ENCODE data around the gene ISL1.

The ISL1 gene

DNA sequence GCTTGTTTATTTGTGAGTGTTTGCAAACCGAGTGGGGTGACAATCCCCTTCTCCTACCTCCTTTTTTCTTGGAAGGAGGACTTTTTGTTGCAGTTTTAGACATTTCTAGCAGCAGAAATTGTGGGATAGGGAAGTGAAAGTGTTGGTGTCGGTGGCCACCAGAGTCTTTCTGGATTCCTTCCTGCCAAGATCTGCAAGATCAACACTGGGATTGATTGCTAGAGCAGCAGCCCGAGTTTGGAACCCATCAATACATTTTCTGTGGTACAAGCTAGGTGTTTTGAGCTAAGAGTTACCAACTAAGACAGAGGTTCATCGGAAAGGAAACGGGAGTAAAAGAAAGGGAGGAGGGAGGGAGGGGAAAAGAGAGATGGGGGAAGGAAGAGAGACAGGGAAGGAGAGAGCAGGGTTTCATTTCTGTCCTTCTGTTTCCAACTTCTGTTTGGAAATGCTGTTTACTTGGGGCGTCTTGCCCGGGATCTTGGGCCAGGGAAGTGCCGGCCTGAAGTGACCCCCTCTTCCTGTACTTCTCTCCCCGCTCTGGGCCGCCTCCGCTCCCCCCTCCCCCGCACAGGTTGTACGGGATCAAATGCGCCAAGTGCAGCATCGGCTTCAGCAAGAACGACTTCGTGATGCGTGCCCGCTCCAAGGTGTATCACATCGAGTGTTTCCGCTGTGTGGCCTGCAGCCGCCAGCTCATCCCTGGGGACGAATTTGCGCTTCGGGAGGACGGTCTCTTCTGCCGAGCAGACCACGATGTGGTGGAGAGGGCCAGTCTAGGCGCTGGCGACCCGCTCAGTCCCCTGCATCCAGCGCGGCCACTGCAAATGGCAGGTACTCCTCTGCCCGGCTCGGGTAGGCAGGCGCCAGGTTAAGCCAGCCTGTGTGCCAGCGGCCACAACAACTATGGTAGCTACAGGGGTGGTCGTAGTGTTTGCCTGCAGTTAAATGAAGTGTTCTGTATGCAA is 4.0 kb downstream of the ISL1 start:
- no peak for DNase-seq (ENCODE audit: low read depth)

DNA sequence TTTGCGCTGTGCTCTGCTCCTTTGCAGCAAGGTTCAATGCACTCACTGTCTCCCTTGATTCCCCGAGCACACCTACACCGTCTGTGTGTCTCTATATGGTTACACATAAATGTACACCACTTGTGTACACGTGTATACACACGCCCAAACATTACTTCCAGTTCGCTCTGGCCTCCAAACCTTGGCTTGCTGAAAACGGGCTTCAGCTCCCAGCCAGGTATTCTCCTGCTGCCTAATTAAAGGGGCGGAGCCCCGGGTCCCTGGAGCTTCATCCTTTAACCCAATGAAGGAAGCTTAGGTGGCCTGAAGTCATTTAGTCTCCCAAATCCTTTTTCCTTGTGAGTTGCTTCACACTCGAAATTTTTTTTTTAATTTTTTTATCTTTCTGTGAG is 4.6 kb downstream of the ISL1 start:
- DNase-seq (ENCODE audit: low read depth): no peak

DNA sequence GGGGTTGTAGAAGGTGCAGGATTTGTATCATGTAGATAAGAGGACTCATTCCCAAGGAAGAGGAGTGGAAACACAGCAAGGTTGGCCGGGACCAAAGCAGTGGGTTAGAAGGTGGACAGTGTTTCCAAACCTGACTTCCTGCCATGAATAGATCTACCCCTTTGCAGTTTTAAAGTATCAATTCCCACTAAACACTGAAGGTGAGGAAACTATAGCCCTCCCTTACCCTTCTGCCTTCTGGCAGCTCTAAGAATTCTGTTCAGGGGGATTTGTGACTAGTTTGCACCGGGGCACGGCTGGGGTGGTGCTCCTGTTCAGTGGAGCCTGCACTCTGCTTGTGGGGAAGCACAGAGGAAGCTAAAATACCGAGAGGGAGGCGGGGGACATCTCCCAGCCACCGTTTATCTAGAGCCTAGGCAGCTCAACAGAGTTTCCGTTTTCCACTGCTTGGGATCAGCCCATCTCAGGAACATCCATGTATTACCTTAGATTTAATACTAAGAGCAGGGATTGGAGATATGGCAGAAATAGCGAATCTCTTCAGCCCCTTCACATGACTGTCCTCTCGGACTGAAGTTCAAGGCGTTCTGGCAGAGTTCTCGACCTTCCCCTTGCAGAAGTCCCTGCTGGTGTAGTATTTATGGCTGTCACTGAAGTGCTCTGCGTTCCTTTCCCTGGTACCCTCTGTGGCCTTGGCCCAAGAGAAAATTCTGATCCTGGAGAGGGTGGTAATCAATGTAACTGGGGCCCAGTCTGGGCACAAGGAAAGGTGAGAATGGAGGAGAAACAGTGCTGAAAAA is 5.4 kb downstream of the ISL1 start:
- DNase-seq (ENCODE audit: low read depth): no peak

DNA sequence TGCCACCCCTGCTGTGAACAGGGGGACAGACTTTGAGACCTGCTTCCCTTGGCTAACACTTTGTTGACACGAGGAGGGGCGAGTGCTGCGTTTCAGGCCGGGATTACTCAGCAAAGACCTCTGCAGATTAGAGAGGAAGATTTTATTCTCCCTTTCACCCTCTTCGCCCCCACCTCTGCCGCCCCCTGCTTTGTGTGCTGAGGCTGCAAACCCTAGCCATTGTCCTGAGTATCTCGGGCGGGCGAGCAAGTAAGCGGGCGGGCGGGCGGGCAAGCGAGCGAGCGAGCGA is 6.0 kb downstream of the ISL1 start:
- no peak for DNase-seq (ENCODE audit: low read depth)

DNA sequence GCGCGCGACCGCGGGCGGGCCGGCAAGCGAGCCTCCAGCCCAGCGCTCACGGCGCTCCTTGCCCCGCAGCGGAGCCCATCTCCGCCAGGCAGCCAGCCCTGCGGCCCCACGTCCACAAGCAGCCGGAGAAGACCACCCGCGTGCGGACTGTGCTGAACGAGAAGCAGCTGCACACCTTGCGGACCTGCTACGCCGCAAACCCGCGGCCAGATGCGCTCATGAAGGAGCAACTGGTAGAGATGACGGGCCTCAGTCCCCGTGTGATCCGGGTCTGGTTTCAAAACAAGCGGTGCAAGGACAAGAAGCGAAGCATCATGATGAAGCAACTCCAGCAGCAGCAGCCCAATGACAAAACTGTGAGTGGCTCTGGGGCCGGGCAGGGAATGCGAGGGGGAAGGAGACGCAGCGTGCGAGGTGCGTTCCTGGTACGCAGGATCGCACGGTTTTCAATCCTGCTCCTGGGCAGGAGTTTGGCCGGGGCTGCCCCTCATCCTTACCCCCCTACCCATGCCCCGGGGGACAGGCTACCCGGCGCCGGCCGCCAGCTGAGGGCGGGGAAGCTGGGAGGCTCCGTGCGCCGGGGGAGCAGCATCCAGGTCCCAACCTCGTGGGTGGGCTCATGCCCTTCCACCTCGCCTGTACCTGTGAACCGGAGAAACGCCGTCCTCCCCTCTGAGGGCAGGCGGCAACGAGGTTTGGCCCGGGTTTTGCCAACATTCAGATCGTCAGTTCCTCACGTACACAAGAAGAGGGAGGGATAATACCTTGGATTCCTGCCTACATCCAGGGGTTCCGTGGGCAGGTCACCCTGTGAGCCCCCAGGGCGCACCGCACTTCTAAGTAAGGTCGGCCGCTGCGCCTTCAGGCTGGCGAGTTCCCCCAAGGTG is 6.6 kb downstream of the ISL1 start:
- no peak for DNase-seq (ENCODE audit: low read depth)

DNA sequence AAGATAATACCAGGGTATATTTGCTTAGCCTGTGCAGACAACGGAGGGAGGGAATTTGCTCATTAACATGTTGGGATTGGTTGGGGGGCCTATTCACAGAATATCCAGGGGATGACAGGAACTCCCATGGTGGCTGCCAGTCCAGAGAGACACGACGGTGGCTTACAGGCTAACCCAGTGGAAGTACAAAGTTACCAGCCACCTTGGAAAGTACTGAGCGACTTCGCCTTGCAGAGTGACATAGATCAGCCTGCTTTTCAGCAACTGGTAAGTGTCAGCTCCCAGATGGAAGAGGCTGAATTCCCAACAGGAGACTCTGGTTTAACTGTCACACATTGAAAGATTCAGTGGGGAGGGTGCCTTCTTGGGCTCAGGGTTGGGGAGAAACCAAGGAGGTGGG is 7.9 kb downstream of the ISL1 start:
- DNase-seq (ENCODE audit: low read depth): no peak

DNA sequence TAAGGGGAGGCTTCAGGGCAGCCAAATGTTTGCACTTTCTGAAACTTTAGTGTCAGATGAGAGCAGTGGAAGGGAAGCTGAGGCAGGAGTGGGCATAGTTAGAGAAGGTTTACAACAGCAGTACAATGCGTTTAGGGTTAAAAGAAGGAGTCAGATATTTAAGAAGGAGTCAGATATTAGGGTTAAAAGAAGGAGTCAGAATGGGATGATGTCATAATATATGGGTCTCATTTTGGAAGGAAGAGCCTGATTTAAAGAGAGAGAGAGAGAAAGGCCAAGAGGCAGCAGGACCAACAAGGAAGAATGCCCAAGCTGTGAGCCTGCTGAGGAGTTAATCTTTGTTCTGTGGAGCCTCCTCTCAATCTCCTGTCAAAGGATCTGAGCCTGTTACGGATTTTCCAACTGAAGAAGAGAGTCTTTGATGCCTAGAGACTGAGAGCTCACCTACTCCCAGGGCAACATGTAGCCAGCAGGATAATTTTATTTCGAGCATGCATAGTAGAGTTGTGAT is 9.5 kb downstream of the ISL1 start:
- no peak for DNase-seq (ENCODE audit: low read depth)

DNA sequence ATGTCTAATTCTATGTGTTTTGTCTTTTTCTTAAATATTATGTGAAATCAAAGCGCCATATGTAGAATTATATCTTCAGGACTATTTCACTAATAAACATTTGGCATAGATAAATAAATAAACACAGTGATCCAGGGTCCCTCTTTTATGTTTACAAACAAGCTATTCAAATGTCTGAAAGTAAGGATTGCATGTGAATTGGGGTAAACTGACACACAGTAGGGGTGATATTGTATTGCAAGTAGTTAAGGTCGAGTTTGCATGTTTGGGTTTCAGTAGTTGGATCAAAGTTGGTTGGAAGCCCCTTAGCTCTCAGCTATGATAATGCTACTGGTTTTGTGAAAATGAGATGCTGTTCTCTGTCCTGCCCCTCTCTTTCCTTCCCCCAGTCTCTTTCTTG is 11.4 kb downstream of the ISL1 start:
- no peak for DNase-seq (ENCODE audit: low read depth)

DNA sequence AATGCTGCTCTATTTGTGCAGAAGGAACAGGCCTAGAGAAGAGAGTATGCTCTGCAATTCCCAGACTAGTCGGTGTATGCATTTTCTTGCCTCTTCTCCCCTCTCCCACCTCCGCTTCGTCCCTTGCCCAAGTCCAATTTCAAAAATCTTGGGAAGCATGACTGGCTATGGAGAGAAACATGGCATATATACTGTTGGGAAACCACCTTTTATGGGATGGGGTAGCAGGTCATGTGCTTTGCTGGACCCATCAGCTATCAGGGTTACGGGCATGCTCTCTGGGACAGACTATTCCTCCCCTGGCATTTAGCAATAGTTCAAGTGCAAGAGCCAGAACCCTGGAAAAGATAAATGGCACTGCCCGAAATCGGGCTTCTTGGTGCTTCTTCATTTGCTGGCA is 12.0 kb downstream of the ISL1 start:
- DNase-seq (ENCODE audit: low read depth): no peak

DNA sequence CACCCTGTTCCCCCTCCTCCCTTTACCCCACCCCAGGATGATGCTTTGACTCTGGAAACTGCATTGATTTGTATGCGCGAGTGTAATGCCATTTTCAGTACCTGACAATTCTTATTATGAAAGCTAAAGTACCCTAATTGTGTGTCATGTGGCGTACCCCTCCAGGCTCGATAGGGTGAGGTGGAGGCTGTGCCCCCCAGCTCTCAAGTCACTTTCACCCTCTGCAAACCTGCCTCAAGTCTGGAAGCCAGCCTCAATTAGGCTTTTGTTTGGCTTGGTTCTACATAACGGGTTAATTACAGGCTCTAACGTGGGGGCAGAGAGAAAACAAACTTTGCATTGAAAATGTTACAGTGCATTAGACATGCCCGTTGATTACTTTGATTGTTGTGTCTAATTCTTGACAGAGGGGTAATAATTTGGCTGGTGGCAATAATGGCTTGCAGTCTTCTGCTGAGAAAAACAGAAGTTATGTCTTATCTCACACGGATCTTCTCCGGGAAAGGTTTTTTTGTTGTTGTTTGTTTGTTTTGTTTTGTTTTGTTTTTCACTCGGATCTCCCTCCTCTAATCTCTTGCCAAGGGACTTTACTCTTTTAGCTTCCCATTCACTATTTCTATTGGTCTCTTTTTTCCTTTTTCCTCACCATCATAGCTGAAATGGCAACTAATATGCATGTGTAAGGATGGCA is 12.6 kb downstream of the ISL1 start:
- no peak for DNase-seq (ENCODE audit: low read depth)

DNA sequence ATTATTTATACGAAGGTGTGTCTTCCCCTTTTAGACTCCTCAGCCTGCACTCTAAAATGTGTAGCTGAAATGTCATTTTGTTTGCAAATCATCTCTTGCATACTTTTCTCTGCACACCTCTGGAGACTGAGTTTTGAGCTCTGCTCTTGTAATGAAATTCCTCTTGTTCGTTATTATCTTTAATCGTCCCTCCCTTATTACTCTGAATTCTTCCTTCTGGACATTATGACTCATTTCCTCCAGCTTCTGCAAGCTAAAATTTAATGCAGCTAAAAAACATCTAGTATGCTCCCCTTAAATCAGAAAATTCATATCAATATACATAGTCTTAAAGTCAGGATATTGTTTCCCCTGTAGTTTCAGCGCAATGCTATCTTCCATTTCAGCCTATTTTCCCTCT is 13.5 kb downstream of the ISL1 start:
- DNase-seq (ENCODE audit: low read depth): no peak

DNA sequence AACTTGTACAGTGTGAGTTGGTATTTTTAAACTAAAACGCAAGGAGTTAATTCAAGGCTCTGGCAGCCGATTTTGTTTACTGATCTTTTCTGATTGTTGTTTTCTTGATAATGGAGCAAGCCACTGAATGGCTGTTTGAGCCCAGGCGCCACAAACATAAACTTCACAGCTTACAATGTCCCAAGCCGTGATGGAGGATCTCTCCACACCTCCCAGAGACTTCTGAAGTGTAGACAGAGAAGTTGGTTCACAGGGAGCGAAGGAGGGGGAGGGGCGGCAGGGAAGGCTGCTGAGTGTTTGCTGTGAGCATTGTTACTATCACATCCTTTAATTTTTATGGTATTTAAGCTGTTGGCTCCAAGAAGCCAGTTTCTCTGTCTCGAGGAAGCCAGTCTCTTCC is 14.7 kb downstream of the ISL1 start:
- no peak for DNase-seq (ENCODE audit: low read depth)

DNA sequence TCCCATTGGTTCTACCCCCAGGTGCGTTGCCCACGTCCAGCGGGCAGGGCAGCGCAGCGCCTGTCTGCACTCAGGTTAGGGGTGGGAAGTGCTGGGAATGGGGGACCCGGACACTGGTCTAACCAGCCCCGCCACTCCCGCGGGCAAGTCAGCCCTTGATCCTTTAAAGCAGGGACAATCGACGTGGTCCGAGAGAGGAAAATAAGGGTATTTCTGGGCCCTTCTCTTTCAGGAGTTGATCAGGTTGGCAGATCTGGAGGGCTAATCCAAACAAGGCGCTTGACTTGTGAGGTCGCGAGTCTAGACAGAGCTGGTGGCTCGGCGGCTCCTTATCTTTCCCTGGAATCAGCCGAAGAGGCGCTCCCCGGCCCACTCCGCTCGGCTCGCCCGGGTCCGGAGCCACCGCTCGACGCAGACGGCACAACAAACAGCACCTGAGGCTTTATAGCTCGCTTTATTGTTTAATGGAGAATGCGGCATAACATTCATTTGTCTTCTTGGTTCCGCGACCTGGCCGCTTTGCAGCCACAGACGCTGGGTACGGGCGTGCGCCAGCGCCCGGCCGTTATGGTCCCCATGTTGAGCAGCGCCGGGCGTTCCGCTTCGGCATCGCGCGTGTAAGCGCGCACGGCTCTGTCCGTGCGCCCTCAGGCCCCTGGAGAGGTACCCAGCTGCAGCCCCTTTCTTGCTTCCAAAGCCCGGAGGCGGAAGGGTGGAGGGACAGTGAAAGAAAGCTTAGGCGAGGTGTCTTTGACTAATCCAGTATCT is 15.8 kb downstream of the ISL1 start:
- no peak for DNase-seq (ENCODE audit: low read depth)

DNA sequence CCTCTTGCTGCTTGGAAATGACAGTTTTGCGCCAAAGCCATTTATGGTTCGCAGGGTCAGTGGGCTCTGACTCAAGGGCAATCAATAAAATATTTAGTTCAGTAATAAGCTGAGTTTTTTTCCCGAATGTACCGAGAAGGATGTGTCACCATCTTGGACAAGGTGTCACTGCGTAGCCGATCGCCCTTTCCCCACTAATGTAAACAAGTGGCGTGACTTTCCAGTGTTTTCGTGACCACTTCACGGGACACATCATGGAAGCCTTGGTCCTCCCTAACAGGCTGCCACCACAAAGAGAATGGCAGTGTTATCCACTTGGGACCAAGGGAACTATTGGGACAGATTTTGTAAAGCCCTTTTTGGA is 16.4 kb downstream of the ISL1 start:
- no peak for DNase-seq (ENCODE audit: low read depth)

DNA sequence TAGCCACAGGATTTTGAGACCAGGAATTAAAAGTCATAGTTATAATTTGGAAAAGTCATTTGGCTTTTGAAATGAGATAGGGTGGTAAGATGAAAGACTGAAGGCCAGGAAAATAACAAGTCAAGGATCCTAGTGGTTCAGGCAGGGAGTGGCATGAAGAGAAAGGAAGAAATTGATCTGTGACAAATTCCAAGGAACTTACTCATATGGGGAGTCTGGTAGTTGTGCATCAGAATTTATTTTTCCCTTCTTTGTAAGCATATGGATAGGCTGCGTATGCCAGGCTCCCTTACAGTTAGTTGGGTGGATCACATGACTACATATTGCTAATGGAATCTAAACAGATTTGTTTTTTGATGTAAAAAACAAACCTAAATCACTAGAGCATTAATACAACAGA is 21.0 kb downstream of the ISL1 start:
- no peak for DNase-seq (ENCODE audit: low read depth)

DNA sequence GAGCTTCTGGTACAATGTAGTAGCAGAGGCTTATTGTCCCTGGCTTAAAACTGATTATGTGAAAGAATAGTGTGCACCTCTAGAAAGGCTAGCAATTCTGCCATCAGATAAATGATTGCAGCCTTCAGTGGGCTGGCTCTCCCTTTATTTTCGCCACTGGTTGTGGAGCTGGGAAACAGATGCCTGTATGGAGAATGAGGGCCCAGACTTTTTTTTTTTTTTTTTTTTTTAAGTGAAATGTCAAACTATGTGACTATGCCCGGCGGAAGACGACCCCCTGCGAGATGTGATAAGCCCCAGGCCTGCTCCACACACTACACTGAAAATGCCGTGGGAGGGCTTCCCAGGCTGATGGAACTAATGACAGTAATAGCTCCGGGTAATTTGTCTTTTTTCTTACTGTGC is 28.7 kb downstream of the ISL1 start:
- DNase-seq (ENCODE audit: low read depth): no peak

DNA sequence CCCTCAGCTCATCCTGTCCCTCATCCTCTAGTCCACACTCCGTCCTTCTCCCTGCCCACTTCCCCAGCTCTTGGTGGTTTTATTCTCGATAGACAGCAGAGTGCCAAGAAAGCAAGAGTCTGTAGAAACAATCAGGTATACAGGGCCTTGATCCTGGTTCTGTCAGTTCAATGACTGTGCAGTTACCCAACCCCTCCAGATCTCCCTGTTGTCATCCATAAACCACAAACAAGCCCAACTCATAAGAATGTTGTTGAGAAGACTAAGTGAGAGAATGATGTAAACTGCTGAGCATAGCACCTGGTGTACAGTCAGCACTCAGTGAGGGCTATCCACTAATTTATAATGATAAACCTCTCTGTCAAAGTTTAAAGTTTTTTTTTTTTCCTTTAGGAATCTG is 31.3 kb downstream of the ISL1 start:
- DNase-seq (ENCODE audit: low read depth): no peak

DNA sequence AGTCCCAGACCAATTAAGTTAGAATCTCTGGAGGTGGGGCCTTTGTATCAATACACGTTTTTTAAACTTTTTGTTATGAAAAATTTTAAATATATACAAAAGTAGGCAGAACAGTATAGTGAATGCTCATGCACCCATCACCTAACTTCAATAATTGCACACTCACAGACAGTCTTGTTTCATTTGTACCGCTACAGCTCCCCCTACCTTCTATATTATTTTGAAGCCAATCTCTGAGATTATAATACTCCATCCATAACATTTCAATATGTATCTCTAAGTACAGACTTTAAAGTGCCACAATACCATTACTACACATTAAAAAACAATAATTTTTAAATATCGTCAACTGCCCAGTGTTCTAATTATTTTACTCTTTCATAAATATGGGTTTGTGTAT is 32.9 kb downstream of the ISL1 start:
- no peak for DNase-seq (ENCODE audit: low read depth)

DNA sequence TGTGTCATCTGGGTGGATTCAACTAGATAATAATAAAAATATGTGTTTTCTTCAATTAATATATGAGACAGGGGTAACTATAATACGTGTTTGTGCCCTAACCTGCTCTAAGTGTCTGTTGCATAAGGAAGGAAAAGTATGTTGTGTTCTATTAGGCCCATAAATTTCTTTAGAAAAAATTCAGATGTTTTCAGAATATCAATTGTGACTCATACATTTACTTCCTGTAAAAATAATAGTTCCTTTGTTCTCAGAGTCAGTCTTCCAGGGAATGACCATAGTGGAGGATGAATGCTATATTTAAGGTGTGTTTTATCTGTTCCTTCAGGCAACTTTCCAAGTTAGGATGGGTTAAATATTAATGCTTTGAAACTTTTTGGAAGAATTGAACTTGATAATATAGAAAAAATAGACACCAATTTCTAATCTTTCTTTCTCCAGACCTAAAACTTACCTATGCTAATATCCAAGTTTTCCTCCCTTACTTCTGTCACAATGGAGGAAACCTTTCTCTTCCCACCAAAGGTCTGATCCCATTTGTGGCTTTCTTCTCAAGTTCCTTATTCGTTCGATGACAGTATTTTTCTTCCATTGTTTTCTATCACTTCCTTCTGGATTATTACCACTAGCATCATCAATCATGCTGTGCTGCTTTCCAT is 49.9 kb downstream of the ISL1 start:
- no peak for DNase-seq (ENCODE audit: low read depth)

DNA sequence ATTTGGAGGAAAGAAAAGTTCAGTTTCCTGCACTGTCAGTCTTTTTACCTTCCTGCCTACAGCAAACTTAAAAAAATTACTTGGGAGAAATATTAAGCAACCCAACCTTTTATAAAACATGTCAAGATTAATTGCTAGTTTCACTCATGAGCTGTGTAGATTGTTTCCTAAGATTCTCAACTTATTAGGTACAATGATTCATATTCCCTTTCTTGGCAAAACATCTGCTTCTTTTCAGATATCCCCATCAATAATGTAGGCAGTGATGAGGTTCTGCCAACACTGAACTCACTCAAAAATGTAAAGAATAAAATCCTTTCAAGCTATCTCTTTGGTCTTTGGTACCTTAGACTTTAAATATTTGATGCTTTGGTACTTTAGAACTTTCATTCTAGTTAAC is 56.0 kb downstream of the ISL1 start:
- no peak for DNase-seq (ENCODE audit: low read depth)
